Measurements from ENCODE around the gene MYBPHL. TPM values are rescaled to one million over a fixed set of nuclear protein-coding genes. Genes with fewer than 3 reads are reported as not detected.

Gene MYBPHL
- total and polyA plus RNA-seq, 2 experiments from 2014 or later, result 3.6 to 7.4 TPM

- Histone ChIP-seq H3K27ac (no peak overlapping the region), H3K9me3 (ENCODE audit: low read depth) (no peaks in the 10 kb centered on the region), H3K9me2 (replicated peaks; ENCODE audit: insufficient read depth) (no peaks in the 10 kb centered on the region), H2AFZ (no peak overlapping the region), H3K36me3 (replicated peaks; ENCODE audit: insufficient read depth, low read depth) (no peaks in the 10 kb centered on the region), H4K20me1 (ENCODE audit: insufficient read depth, poor library complexity, severe bottlenecking) (no peaks in the 10 kb centered on the region), H3K27me3 (no peaks in the 10 kb centered on the region), H3K4me1 (ENCODE audit: insufficient read depth) (peaks cover 21% of the 10 kb centered on the region), H3K4me2 (no peak overlapping the region), H3K4me3 (no peak overlapping the region), H3K79me2 (no peaks in the 10 kb centered on the region)
- TF ChIP-seq CTCF (IDR thresholded peaks at IDR 0.05; ENCODE audit: poor library complexity) (no peak), EZH2 (IDR thresholded peaks at IDR 0.05; ENCODE audit: borderline replicate concordance) (no peak), EZH2phosphoT487 (IDR thresholded peaks at IDR 0.05; ENCODE audit: low read depth, severe bottlenecking, unreplicated experiment) (no peak)
- DNase-seq (ENCODE audit: low spot score), result no peak
- 87% methylated on average over 32 of the region's 33 CpGs for WGBS (ENCODE audit: low lambda C conversion rate, missing lambda C conversion rate)
Measured at GRCh38 chr1:109252893-109253802, 53.7 kb downstream of the MYBPHL start.

- H3K4me3 ChIP-seq, result no peak overlapping the region
- no peak for TF ChIP-seq EZH2 (IDR thresholded peaks at IDR 0.05; ENCODE audit: borderline replicate concordance)
- no peak for TF ChIP-seq EZH2phosphoT487 (IDR thresholded peaks at IDR 0.05; ENCODE audit: low read depth, severe bottlenecking, unreplicated experiment)
- TF ChIP-seq CTCF (IDR thresholded peaks at IDR 0.05; ENCODE audit: poor library complexity), result no peak
- H3K79me2 ChIP-seq, result no peaks in the 10 kb centered on the region
- no peaks in the 10 kb centered on the region for H3K9me3 ChIP-seq (ENCODE audit: low read depth)
- H3K27me3 ChIP-seq, result no peaks in the 10 kb centered on the region
- H3K9me2 ChIP-seq (replicated peaks; ENCODE audit: insufficient read depth), result no peaks in the 10 kb centered on the region
- no peak for DNase-seq (ENCODE audit: low spot score)
- no peak overlapping the region for H3K4me2 ChIP-seq
- no peaks in the 10 kb centered on the region for H4K20me1 ChIP-seq (ENCODE audit: insufficient read depth, poor library complexity, severe bottlenecking)
- H3K4me1 ChIP-seq (ENCODE audit: insufficient read depth), result peaks cover 21% of the 10 kb centered on the region
- H2AFZ ChIP-seq, result no peak overlapping the region
- no peaks in the 10 kb centered on the region for H3K36me3 ChIP-seq (replicated peaks; ENCODE audit: insufficient read depth, low read depth)
- WGBS (ENCODE audit: low lambda C conversion rate, missing lambda C conversion rate), result 96% methylated on average over 31 of the region's 31 CpGs
- no peak overlapping the region for H3K27ac ChIP-seq
Measured at GRCh38 chr1:109252167-109252892, 54.5 kb downstream of the MYBPHL start.

- Histone ChIP-seq H2AFZ (no peak overlapping the region), H3K36me3 (replicated peaks; ENCODE audit: insufficient read depth, low read depth) (no peaks in the 10 kb centered on the region), H3K4me1 (ENCODE audit: insufficient read depth) (peaks cover 21% of the 10 kb centered on the region), H3K27ac (no peak overlapping the region), H3K4me3 (no peak overlapping the region), H3K9me2 (replicated peaks; ENCODE audit: insufficient read depth) (no peaks in the 10 kb centered on the region), H3K4me2 (no peak overlapping the region), H4K20me1 (ENCODE audit: insufficient read depth, poor library complexity, severe bottlenecking) (no peaks in the 10 kb centered on the region), H3K79me2 (no peaks in the 10 kb centered on the region), H3K9me3 (ENCODE audit: low read depth) (no peaks in the 10 kb centered on the region), H3K27me3 (no peaks in the 10 kb centered on the region)
- TF ChIP-seq CTCF (IDR thresholded peaks at IDR 0.05; ENCODE audit: poor library complexity) (no peak), EZH2phosphoT487 (IDR thresholded peaks at IDR 0.05; ENCODE audit: low read depth, severe bottlenecking, unreplicated experiment) (no peak), EZH2 (IDR thresholded peaks at IDR 0.05; ENCODE audit: borderline replicate concordance) (no peak)
- DNase-seq (ENCODE audit: low spot score), result no peak
- WGBS (ENCODE audit: low lambda C conversion rate, missing lambda C conversion rate), result 96% methylated on average over 32 of the region's 32 CpGs
Measured at GRCh38 chr1:109251277-109252166, 55.3 kb downstream of the MYBPHL start.

Measured in hepatocyte (in vitro differentiated cells).